ENCODE results near the gene TSPAN18. TPM values are rescaled to one million over a fixed set of nuclear protein-coding genes. Genes with fewer than 3 reads are reported as not detected.

TSPAN18 gene
- total and polyA plus RNA-seq, 2 of the 8 experiments (the other 6 are each of a cell fraction or from before 2014, with no cell fraction given): 5.2 to 10.2 TPM

DNA sequence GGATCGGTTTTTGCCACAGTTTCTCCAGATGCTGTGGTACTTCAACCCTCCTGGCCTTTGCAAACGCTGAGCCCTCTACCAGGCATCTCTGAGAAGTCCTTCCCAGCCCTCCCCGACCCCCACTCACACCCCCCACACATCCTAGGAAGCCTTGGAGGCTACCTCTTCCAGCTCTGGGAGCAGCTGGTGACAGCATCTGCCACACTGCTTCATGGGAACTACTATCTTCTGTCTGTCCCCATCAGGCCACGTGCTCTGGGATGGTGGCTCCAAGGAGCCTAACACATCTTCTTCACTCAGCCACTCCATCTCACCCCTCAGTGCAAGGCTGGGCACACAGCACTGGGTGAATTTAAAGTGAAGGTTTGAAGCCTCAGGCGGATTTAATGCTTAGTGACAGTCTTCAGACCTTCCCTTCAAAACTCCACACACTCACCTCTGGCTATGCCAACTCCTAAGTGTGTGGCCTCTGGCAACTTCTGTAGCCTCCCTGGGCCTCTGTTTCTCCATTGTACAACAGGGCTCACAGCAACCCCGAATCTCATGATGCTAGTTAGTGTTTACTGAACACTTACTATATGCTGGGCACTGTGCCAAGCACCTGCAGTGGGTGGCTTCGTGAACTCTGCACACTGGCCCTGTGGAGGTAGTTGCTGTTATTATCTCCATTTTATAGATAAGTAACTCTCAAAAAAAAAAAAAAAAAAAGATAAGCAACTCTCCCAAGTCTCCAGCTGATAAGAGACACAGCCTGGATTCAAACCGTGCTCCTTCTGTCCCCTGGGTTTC, 231.2 kb downstream of the TSPAN18 start (continued):
- TF ChIP-seq, protein P1, sequence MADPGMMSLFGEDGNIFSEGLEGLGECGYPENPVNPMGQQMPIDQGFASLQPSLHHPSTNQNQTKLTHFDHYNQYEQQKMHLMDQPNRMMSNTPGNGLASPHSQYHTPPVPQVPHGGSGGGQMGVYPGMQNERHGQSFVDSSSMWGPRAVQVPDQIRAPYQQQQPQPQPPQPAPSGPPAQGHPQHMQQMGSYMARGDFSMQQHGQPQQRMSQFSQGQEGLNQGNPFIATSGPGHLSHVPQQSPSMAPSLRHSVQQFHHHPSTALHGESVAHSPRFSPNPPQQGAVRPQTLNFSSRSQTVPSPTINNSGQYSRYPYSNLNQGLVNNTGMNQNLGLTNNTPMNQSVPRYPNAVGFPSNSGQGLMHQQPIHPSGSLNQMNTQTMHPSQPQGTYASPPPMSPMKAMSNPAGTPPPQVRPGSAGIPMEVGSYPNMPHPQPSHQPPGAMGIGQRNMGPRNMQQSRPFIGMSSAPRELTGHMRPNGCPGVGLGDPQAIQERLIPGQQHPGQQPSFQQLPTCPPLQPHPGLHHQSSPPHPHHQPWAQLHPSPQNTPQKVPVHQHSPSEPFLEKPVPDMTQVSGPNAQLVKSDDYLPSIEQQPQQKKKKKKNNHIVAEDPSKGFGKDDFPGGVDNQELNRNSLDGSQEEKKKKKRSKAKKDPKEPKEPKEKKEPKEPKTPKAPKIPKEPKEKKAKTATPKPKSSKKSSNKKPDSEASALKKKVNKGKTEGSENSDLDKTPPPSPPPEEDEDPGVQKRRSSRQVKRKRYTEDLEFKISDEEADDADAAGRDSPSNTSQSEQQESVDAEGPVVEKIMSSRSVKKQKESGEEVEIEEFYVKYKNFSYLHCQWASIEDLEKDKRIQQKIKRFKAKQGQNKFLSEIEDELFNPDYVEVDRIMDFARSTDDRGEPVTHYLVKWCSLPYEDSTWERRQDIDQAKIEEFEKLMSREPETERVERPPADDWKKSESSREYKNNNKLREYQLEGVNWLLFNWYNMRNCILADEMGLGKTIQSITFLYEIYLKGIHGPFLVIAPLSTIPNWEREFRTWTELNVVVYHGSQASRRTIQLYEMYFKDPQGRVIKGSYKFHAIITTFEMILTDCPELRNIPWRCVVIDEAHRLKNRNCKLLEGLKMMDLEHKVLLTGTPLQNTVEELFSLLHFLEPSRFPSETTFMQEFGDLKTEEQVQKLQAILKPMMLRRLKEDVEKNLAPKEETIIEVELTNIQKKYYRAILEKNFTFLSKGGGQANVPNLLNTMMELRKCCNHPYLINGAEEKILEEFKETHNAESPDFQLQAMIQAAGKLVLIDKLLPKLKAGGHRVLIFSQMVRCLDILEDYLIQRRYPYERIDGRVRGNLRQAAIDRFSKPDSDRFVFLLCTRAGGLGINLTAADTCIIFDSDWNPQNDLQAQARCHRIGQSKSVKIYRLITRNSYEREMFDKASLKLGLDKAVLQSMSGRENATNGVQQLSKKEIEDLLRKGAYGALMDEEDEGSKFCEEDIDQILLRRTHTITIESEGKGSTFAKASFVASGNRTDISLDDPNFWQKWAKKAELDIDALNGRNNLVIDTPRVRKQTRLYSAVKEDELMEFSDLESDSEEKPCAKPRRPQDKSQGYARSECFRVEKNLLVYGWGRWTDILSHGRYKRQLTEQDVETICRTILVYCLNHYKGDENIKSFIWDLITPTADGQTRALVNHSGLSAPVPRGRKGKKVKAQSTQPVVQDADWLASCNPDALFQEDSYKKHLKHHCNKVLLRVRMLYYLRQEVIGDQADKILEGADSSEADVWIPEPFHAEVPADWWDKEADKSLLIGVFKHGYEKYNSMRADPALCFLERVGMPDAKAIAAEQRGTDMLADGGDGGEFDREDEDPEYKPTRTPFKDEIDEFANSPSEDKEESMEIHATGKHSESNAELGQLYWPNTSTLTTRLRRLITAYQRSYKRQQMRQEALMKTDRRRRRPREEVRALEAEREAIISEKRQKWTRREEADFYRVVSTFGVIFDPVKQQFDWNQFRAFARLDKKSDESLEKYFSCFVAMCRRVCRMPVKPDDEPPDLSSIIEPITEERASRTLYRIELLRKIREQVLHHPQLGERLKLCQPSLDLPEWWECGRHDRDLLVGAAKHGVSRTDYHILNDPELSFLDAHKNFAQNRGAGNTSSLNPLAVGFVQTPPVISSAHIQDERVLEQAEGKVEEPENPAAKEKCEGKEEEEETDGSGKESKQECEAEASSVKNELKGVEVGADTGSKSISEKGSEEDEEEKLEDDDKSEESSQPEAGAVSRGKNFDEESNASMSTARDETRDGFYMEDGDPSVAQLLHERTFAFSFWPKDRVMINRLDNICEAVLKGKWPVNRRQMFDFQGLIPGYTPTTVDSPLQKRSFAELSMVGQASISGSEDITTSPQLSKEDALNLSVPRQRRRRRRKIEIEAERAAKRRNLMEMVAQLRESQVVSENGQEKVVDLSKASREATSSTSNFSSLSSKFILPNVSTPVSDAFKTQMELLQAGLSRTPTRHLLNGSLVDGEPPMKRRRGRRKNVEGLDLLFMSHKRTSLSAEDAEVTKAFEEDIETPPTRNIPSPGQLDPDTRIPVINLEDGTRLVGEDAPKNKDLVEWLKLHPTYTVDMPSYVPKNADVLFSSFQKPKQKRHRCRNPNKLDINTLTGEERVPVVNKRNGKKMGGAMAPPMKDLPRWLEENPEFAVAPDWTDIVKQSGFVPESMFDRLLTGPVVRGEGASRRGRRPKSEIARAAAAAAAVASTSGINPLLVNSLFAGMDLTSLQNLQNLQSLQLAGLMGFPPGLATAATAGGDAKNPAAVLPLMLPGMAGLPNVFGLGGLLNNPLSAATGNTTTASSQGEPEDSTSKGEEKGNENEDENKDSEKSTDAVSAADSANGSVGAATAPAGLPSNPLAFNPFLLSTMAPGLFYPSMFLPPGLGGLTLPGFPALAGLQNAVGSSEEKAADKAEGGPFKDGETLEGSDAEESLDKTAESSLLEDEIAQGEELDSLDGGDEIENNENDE (IDR thresholded peaks at IDR 0.05; ENCODE audit: insufficient replicate concordance, low read length): no peak
- TF ChIP-seq HDAC6 (IDR thresholded peaks at IDR 0.05; ENCODE audit: low read depth, low read length): no peak
- TF ChIP-seq, protein P2, sequence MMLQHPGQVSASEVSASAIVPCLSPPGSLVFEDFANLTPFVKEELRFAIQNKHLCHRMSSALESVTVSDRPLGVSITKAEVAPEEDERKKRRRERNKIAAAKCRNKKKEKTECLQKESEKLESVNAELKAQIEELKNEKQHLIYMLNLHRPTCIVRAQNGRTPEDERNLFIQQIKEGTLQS (IDR thresholded peaks at IDR 0.05; ENCODE audit: insufficient read depth, low read depth, low read length): no peak
- TF ChIP-seq POLR2A (IDR thresholded peaks at IDR 0.05; ENCODE audit: control extremely low read depth in 1 of 2, low read depth in 2 of 2, low read length in 2 of 2): no peak
